ENCODE data around the gene TRIM50. TPM values are rescaled to one million over a fixed set of nuclear protein-coding genes. Genes with fewer than 3 reads are reported as not detected.

Gene TRIM50
- polyA plus RNA-seq, 1 donor from 2014 or later = not detected

GRCh38 chr7:73349763-73350162 is 21.9 kb upstream of the TRIM50 start:
- no peak for TF ChIP-seq MXI1 (conservative IDR thresholded peaks at IDR 0.05; ENCODE audit: poor library complexity, severe bottlenecking)
- no peak for TF ChIP-seq SMC3 (conservative IDR thresholded peaks at IDR 0.05; ENCODE audit: poor library complexity)
- TF ChIP-seq EP300 (conservative IDR thresholded peaks at IDR 0.05; ENCODE audit: poor library complexity, severe bottlenecking) = no peak
- TF ChIP-seq POLR2AphosphoS5 (IDR thresholded peaks at IDR 0.05) = no peak
- no peak for TF ChIP-seq CTCF (IDR thresholded peaks at IDR 0.05; ENCODE audit: poor library complexity, severe bottlenecking)
- TF ChIP-seq EZH2 (IDR thresholded peaks at IDR 0.05; ENCODE audit: borderline replicate concordance, insufficient read depth, low read length, poor library complexity, severe bottlenecking) = no peak
- TF ChIP-seq REST (IDR thresholded peaks at IDR 0.05; ENCODE audit: borderline replicate concordance) = no peak
- no peak for TF ChIP-seq TAF1 (IDR thresholded peaks at IDR 0.05; ENCODE audit: low read depth)
- no peak for TF ChIP-seq RAD21 (conservative IDR thresholded peaks at IDR 0.05)
- Histone ChIP-seq H3K4me3 (ENCODE audit: low read length) (no peak overlapping the region), H3K36me3 (ENCODE audit: insufficient read depth, low read length) (no peaks in the 10 kb centered on the region), H3F3A (ENCODE audit: insufficient read depth, low read length, poor library complexity, severe bottlenecking) (no peaks in the 10 kb centered on the region), H3K4me2 (ENCODE audit: low read length) (no peak overlapping the region), H3K27ac (ENCODE audit: low read length) (no peak overlapping the region), H3K9me3 (ENCODE audit: low read length) (no peaks in the 10 kb centered on the region), H4K20me1 (ENCODE audit: insufficient read depth) (no peaks in the 10 kb centered on the region), H3K27me3 (ENCODE audit: insufficient read depth, low read depth, low read length) (no peaks in the 10 kb centered on the region), H3K9ac (ENCODE audit: low read length) (no peak overlapping the region), H2AFZ (ENCODE audit: low read depth, low read length) (no peak overlapping the region), H3K79me2 (replicated peaks; ENCODE audit: insufficient read depth, low read length) (no peaks in the 10 kb centered on the region), H3K9me2 (ENCODE audit: insufficient read depth, low read length) (no peaks in the 10 kb centered on the region)

- H2AFZ ChIP-seq (ENCODE audit: low read depth, low read length) = no peak overlapping the region
- no peaks in the 10 kb centered on the region for H3F3A ChIP-seq (ENCODE audit: insufficient read depth, low read length, poor library complexity, severe bottlenecking)
- no peak overlapping the region for H3K9ac ChIP-seq (ENCODE audit: low read length)
- H3K9me2 ChIP-seq (ENCODE audit: insufficient read depth, low read length) = no peaks in the 10 kb centered on the region
- TF ChIP-seq EP300 (conservative IDR thresholded peaks at IDR 0.05; ENCODE audit: poor library complexity, severe bottlenecking) (no peak), MXI1 (conservative IDR thresholded peaks at IDR 0.05; ENCODE audit: poor library complexity, severe bottlenecking) (no peak), EZH2 (IDR thresholded peaks at IDR 0.05; ENCODE audit: borderline replicate concordance, insufficient read depth, low read length, poor library complexity, severe bottlenecking) (no peak), POLR2AphosphoS5 (IDR thresholded peaks at IDR 0.05) (no peak), SMC3 (conservative IDR thresholded peaks at IDR 0.05; ENCODE audit: poor library complexity) (no peak), REST (IDR thresholded peaks at IDR 0.05; ENCODE audit: borderline replicate concordance) (no peak), TAF1 (IDR thresholded peaks at IDR 0.05; ENCODE audit: low read depth) (no peak), RAD21 (conservative IDR thresholded peaks at IDR 0.05) (no peak), CTCF (IDR thresholded peaks at IDR 0.05; ENCODE audit: poor library complexity, severe bottlenecking) (no peak)
- no peak overlapping the region for H3K4me2 ChIP-seq (ENCODE audit: low read length)
- H3K9me3 ChIP-seq (ENCODE audit: low read length) = no peaks in the 10 kb centered on the region
- H3K4me3 ChIP-seq (ENCODE audit: low read length) = no peak overlapping the region
- H3K79me2 ChIP-seq (replicated peaks; ENCODE audit: insufficient read depth, low read length) = no peaks in the 10 kb centered on the region
- no peaks in the 10 kb centered on the region for H4K20me1 ChIP-seq (ENCODE audit: insufficient read depth)
- no peaks in the 10 kb centered on the region for H3K36me3 ChIP-seq (ENCODE audit: insufficient read depth, low read length)
- H3K27ac ChIP-seq (ENCODE audit: low read length) = no peak overlapping the region
- no peaks in the 10 kb centered on the region for H3K27me3 ChIP-seq (ENCODE audit: insufficient read depth, low read depth, low read length)
These were observed 18.1 kb upstream of the TRIM50 start for GRCh38 chr7:73345951-73346350.
